ENCODE data around the gene HSD11B2. TPM values are rescaled to one million over a fixed set of nuclear protein-coding genes. Genes with fewer than 3 reads are reported as not detected.
"Not testable (repeated sequence)": the region's sequence is repeated elsewhere in the genome, so short reads cannot be mapped to it uniquely, and the experiment has no call there.

The HSD11B2 gene
- polyA plus RNA-seq, 1 donor from 2014 or later, result not detected

GRCh38 chr16:67404740-67405226, 26.1 kb upstream of the HSD11B2 start:
- no peak overlapping the region for H3K4me3 Mint-ChIP-seq
- H3K9me3 Mint-ChIP-seq, result no peaks in the 10 kb centered on the region
- H3K27me3 Mint-ChIP-seq, result no peaks in the 10 kb centered on the region
- no peak overlapping the region for H3K27ac Mint-ChIP-seq
- H3K36me3 Mint-ChIP-seq, result no peaks in the 10 kb centered on the region
- H3K4me1 Mint-ChIP-seq, result no peaks in the 10 kb centered on the region

- Mint-ChIP-seq H3K27ac (no peak overlapping the region), H3K9me3 (no peaks in the 10 kb centered on the region), H3K4me3 (no peak overlapping the region), H3K27me3 (no peaks in the 10 kb centered on the region), H3K4me1 (no peaks in the 10 kb centered on the region), H3K36me3 (no peaks in the 10 kb centered on the region)
These were observed 25.6 kb upstream of the HSD11B2 start for GRCh38 chr16:67405336-67405735.

- Mint-ChIP-seq H3K36me3 (no peaks in the 10 kb centered on the region), H3K27me3 (no peaks in the 10 kb centered on the region), H3K27ac (no peak overlapping the region), H3K4me3 (no peak overlapping the region), H3K4me1 (no peaks in the 10 kb centered on the region), H3K9me3 (no peaks in the 10 kb centered on the region)
These were observed 24.6 kb upstream of the HSD11B2 start for GRCh38 chr16:67406111-67406971.

GRCh38 chr16:67407176-67407787, 23.6 kb upstream of the HSD11B2 start:
- Mint-ChIP-seq H3K27ac (no peak overlapping the region), H3K27me3 (no peaks in the 10 kb centered on the region), H3K4me1 (no peaks in the 10 kb centered on the region), H3K4me3 (no peak overlapping the region), H3K36me3 (peaks cover 3% of the 10 kb centered on the region), H3K9me3 (no peaks in the 10 kb centered on the region)

GRCh38 chr16:67407788-67408452, 23.0 kb upstream of the HSD11B2 start:
- H3K27ac Mint-ChIP-seq, result no peak overlapping the region

GRCh38 chr16:67409631-67410030, 21.3 kb upstream of the HSD11B2 start:
- H3K36me3 Mint-ChIP-seq, result peaks cover 3% of the 10 kb centered on the region

More at GRCh38 chr16:67407788-67408452, 23.0 kb upstream of the HSD11B2 start:
- no peak overlapping the region for H3K4me3 Mint-ChIP-seq
- no peaks in the 10 kb centered on the region for H3K4me1 Mint-ChIP-seq
- no peaks in the 10 kb centered on the region for H3K27me3 Mint-ChIP-seq
- no peaks in the 10 kb centered on the region for H3K9me3 Mint-ChIP-seq
- H3K36me3 Mint-ChIP-seq, result peaks cover 3% of the 10 kb centered on the region

GRCh38 chr16:67411339-67411738, 19.6 kb upstream of the HSD11B2 start:
- peaks cover 4% of the 10 kb centered on the region for H3K36me3 Mint-ChIP-seq
- no peaks in the 10 kb centered on the region for H3K9me3 Mint-ChIP-seq
- H3K4me3 Mint-ChIP-seq, result no peak overlapping the region
- no peak overlapping the region for H3K27ac Mint-ChIP-seq
- no peaks in the 10 kb centered on the region for H3K27me3 Mint-ChIP-seq
- H3K4me1 Mint-ChIP-seq, result peaks cover 0 to 2% (median 2%) of the 10 kb centered on the region in 3 donors

More at GRCh38 chr16:67409631-67410030, 21.3 kb upstream of the HSD11B2 start:
- no peak overlapping the region for H3K4me3 Mint-ChIP-seq
- H3K4me1 Mint-ChIP-seq, result peaks cover 0 to 1% (median 0%) of the 10 kb centered on the region in 3 donors
- H3K9me3 Mint-ChIP-seq, result no peaks in the 10 kb centered on the region
- no peaks in the 10 kb centered on the region for H3K27me3 Mint-ChIP-seq
- no peak overlapping the region for H3K27ac Mint-ChIP-seq

GRCh38 chr16:67412294-67412693, 18.6 kb upstream of the HSD11B2 start:
- no peak overlapping the region for H3K27ac Mint-ChIP-seq
- H3K9me3 Mint-ChIP-seq, result no peaks in the 10 kb centered on the region
- H3K4me3 Mint-ChIP-seq, result peak overlapping the region in 1 of 4 donors; percentile 22
- H3K4me1 Mint-ChIP-seq, result peaks cover 5 to 6% (median 5%) of the 10 kb centered on the region in 3 donors
- H3K36me3 Mint-ChIP-seq, result peaks cover 4% of the 10 kb centered on the region
- peaks cover 3% of the 10 kb centered on the region for H3K27me3 Mint-ChIP-seq

- Mint-ChIP-seq H3K36me3 (peaks cover 4% of the 10 kb centered on the region), H3K9me3 (no peaks in the 10 kb centered on the region), H3K4me1 (peaks cover 5 to 9% (median 6%) of the 10 kb centered on the region in 3 donors), H3K27me3 (peaks cover 4% of the 10 kb centered on the region), H3K4me3 (peak overlapping the region in 2 of 4 donors; percentile 44 to 56), H3K27ac (peak overlapping the region in 1 of 3 donors; percentile 3)
These were observed 16.7 kb upstream of the HSD11B2 start for GRCh38 chr16:67413978-67414911.

- not testable (repeated sequence) for H3K4me1 Mint-ChIP-seq, H3K27me3 Mint-ChIP-seq, H3K27ac Mint-ChIP-seq, H3K9me3 Mint-ChIP-seq, H3K36me3 Mint-ChIP-seq
- peak overlapping the region; percentile 22 to 82 (median 64) for H3K4me3 Mint-ChIP-seq
These were observed 15.5 kb upstream of the HSD11B2 start for GRCh38 chr16:67415421-67415820.

GRCh38 chr16:67415872-67416793, 14.8 kb upstream of the HSD11B2 start, which contains the start of gene ZDHHC1:
Gene ZDHHC1, minus strand, starts transcription at chr16:67416477. Its CDS starts 8,702 bp downstream, at chr16:67407775.
- peak within 1 kb of the TSS; percentile 72 to 93 (median 84) for H3K4me3 Mint-ChIP-seq
- H3K4me1 Mint-ChIP-seq, result peaks cover 5 to 9% (median 6%) of the 10 kb centered on the region in 3 donors
- H3K36me3 Mint-ChIP-seq, result peaks cover 4% of the 10 kb centered on the region
- peak within 1 kb of the TSS; percentile 35 to 93 (median 83) for H3K27ac Mint-ChIP-seq
- peaks cover 10% of the 10 kb centered on the region for H3K27me3 Mint-ChIP-seq
- H3K9me3 Mint-ChIP-seq, result no peaks in the 10 kb centered on the region

- H3K4me1 Mint-ChIP-seq, result peaks cover 5 to 9% (median 6%) of the 10 kb centered on the region in 3 donors
- H3K27me3 Mint-ChIP-seq, result peaks cover 10% of the 10 kb centered on the region
- H3K4me3 Mint-ChIP-seq, result peak overlapping the region; percentile 8 to 76 (median 60)
- H3K27ac Mint-ChIP-seq, result peak overlapping the region in 2 of 3 donors; percentile 46 to 76
- no peaks in the 10 kb centered on the region for H3K9me3 Mint-ChIP-seq
- H3K36me3 Mint-ChIP-seq, result peaks cover 2% of the 10 kb centered on the region
These were observed 13.4 kb upstream of the HSD11B2 start for GRCh38 chr16:67417333-67418061.

- H3K27ac Mint-ChIP-seq, result peak overlapping the region in 2 of 3 donors; percentile 32 to 36
- no peaks in the 10 kb centered on the region for H3K9me3 Mint-ChIP-seq
- H3K36me3 Mint-ChIP-seq, result peaks cover 2% of the 10 kb centered on the region
- H3K27me3 Mint-ChIP-seq, result peaks cover 10% of the 10 kb centered on the region
- H3K4me1 Mint-ChIP-seq, result peaks cover 5 to 9% (median 6%) of the 10 kb centered on the region in 3 donors
- H3K4me3 Mint-ChIP-seq, result peak overlapping the region in 1 of 4 donors; percentile 12
These were observed 11.4 kb upstream of the HSD11B2 start for GRCh38 chr16:67419502-67419901.

Data from IgD-negative memory B cell (primary cell).